HEK293 (cell line): Measurements from ENCODE around the gene IL4I1.

Experiments used
- GLI2 ChIP-seq: fragments of 450-650 bp; formaldehyde crosslinking; IDR thresholded peaks from 2 replicates; pipeline ENCODE4; 2017; ENCODE audit warnings: missing biosample characterization, missing genetic modification characterization, low read depth, borderline replicate concordance
- IKZF3 ChIP-seq: fragments of 450-650 bp; IDR thresholded peaks from 2 replicates; pipeline ENCODE4 v1.5.0; 2018; ENCODE audit warnings: missing biosample characterization, mild to moderate bottlenecking, missing genetic modification characterization, moderate library complexity
- KLF17 ChIP-seq: fragments of 450-650 bp; formaldehyde crosslinking; IDR thresholded peaks from 2 replicates; pipeline ENCODE4 v1.5.1; 2016; ENCODE audit warnings: missing biosample characterization, missing genetic modification characterization
- RBAK ChIP-seq: fragments of 450-650 bp; formaldehyde crosslinking; IDR thresholded peaks from 2 replicates; pipeline ENCODE4 v1.5.1; 2016; ENCODE audit warnings: missing biosample characterization, missing genetic modification characterization
- REPIN1 ChIP-seq: fragments of 450-650 bp; formaldehyde crosslinking; IDR thresholded peaks from 2 replicates; pipeline ENCODE4 v1.5.1; 2017; ENCODE audit warnings: missing biosample characterization, missing genetic modification characterization, low read depth
- ZBTB48 ChIP-seq: fragments of 450-650 bp; formaldehyde crosslinking; IDR thresholded peaks from 2 replicates; pipeline ENCODE4 v1.5.1; 2016; ENCODE audit warnings: missing biosample characterization, missing genetic modification characterization
- ZFHX2 ChIP-seq: fragments of 450-650 bp; formaldehyde crosslinking; conservative IDR thresholded peaks from 2 replicates; pipeline ENCODE4 v1.5.1; 2016; ENCODE audit warnings: missing biosample characterization, missing genetic modification characterization
- ZFP69B ChIP-seq: fragments of 450-650 bp; formaldehyde crosslinking; IDR thresholded peaks from 2 replicates; pipeline ENCODE4 v1.5.1; 2016; ENCODE audit warnings: missing biosample characterization, missing genetic modification characterization
- ZNF10 ChIP-seq: fragments of 450-650 bp; formaldehyde crosslinking; IDR thresholded peaks from 2 replicates; pipeline ENCODE4 v1.5.1; 2017; ENCODE audit warnings: missing biosample characterization, missing genetic modification characterization
- ZNF157 ChIP-seq: fragments of 450-650 bp; formaldehyde crosslinking; IDR thresholded peaks from 2 replicates; pipeline ENCODE4 v1.5.1; 2016; ENCODE audit warnings: missing biosample characterization, missing genetic modification characterization
- ZNF24 ChIP-seq: fragments of 450-650 bp; formaldehyde crosslinking; IDR thresholded peaks from 2 replicates; pipeline ENCODE4 v1.5.1; 2016; ENCODE audit warnings: missing biosample characterization, missing genetic modification characterization
- ZNF248 ChIP-seq: fragments of 450-650 bp; formaldehyde crosslinking; IDR thresholded peaks from 2 replicates; pipeline ENCODE4 v1.5.1; 2017; ENCODE audit warnings: missing biosample characterization, missing genetic modification characterization
- ZNF266 ChIP-seq: fragments of 450-650 bp; formaldehyde crosslinking; IDR thresholded peaks from 2 replicates; pipeline ENCODE4 v1.5.1; 2016; ENCODE audit warnings: missing biosample characterization, missing genetic modification characterization, low read depth
- ZNF274 ChIP-seq, 2 experiments: fragments of 200-500 bp in 1 of 2; fragments of 450-650 bp in 1 of 2; sonication (Bioruptor generic) in 1 of 2; formaldehyde crosslinking in 1 of 2; IDR thresholded peaks; 2 replicates each; pipeline versions ENCODE4 v1.5.1 to v1.6.1; 2014 to 2016; ENCODE audit warnings: borderline replicate concordance in 1 of 2, inconsistent platforms in 1 of 2, low read length in 1 of 2, missing biosample characterization in 1 of 2, missing genetic modification characterization in 1 of 2
- ZNF292 ChIP-seq: fragments of 450-650 bp; formaldehyde crosslinking; IDR thresholded peaks from 2 replicates; pipeline ENCODE4 v1.5.1; 2016; ENCODE audit warnings: low read depth, missing biosample characterization, missing genetic modification characterization, borderline replicate concordance
- ZNF350 ChIP-seq: fragments of 450-650 bp; formaldehyde crosslinking; IDR thresholded peaks from 2 replicates; pipeline ENCODE4 v1.5.0; 2017; ENCODE audit warnings: missing biosample characterization, mild to moderate bottlenecking, missing genetic modification characterization
- ZNF394 ChIP-seq: fragments of 450-650 bp; formaldehyde crosslinking; IDR thresholded peaks from 2 replicates; pipeline ENCODE4 v1.5.1; 2016; ENCODE audit warnings: missing biosample characterization, missing genetic modification characterization, mild to moderate bottlenecking, moderate library complexity, borderline replicate concordance
- ZNF398 ChIP-seq: fragments of 450-650 bp; formaldehyde crosslinking; IDR thresholded peaks from 2 replicates; pipeline ENCODE4 v1.5.1; 2017; ENCODE audit warnings: missing biosample characterization, missing genetic modification characterization
- ZNF416 ChIP-seq: fragments of 450-650 bp; formaldehyde crosslinking; IDR thresholded peaks from 2 replicates; pipeline ENCODE4 v1.5.1; 2016; ENCODE audit warnings: missing biosample characterization, missing genetic modification characterization
- ZNF473 ChIP-seq: fragments of 450-650 bp; formaldehyde crosslinking; IDR thresholded peaks from 2 replicates; pipeline ENCODE4 v1.5.1; 2017; ENCODE audit warnings: missing biosample characterization, missing genetic modification characterization
- ZNF48 ChIP-seq: fragments of 450-650 bp; formaldehyde crosslinking; IDR thresholded peaks from 2 replicates; pipeline ENCODE4 v1.5.1; 2016; ENCODE audit warnings: missing biosample characterization, missing genetic modification characterization
- ZNF510 ChIP-seq: fragments of 450-650 bp; formaldehyde crosslinking; IDR thresholded peaks from 2 replicates; pipeline ENCODE4 v1.5.1; 2018; ENCODE audit warnings: mild to moderate bottlenecking, missing genetic modification characterization, missing biosample characterization; ENCODE audit not compliant: insufficient replicate concordance
- ZNF600 ChIP-seq: fragments of 450-650 bp; formaldehyde crosslinking; IDR thresholded peaks from 2 replicates; pipeline ENCODE4 v1.5.1; 2016; ENCODE audit warnings: missing biosample characterization, missing genetic modification characterization
- ZNF621 ChIP-seq: fragments of 450-650 bp; formaldehyde crosslinking; IDR thresholded peaks from 2 replicates; pipeline ENCODE4 v1.5.1; 2017; ENCODE audit warnings: missing biosample characterization, missing genetic modification characterization
- ZNF624 ChIP-seq: fragments of 450-650 bp; formaldehyde crosslinking; IDR thresholded peaks from 2 replicates; pipeline ENCODE4 v1.5.1; 2017; ENCODE audit warnings: missing biosample characterization, missing genetic modification characterization
- ZNF677 ChIP-seq: fragments of 450-650 bp; IDR thresholded peaks from 2 replicates; pipeline ENCODE4 v1.5.0; 2018; ENCODE audit warnings: missing biosample characterization, mild to moderate bottlenecking, missing genetic modification characterization, moderate library complexity
- ZNF701 ChIP-seq: fragments of 450-650 bp; formaldehyde crosslinking; IDR thresholded peaks from 2 replicates; pipeline ENCODE4 v1.5.1; 2016; ENCODE audit warnings: missing biosample characterization, missing genetic modification characterization
- ZNF747 ChIP-seq: fragments of 450-650 bp; formaldehyde crosslinking; IDR thresholded peaks from 2 replicates; pipeline ENCODE4 v1.5.1; 2016; ENCODE audit warnings: missing biosample characterization, missing genetic modification characterization
- ZNF768 ChIP-seq: fragments of 450-650 bp; formaldehyde crosslinking; IDR thresholded peaks from 2 replicates; pipeline ENCODE4 v1.5.1; 2018; ENCODE audit warnings: missing biosample characterization, mild to moderate bottlenecking, missing genetic modification characterization
- ZNF776 ChIP-seq: fragments of 450-650 bp; formaldehyde crosslinking; IDR thresholded peaks from 2 replicates; pipeline ENCODE4 v1.5.0; 2017; ENCODE audit warnings: missing biosample characterization, missing genetic modification characterization, borderline replicate concordance
- ZNF843 ChIP-seq: fragments of 450-650 bp; formaldehyde crosslinking; IDR thresholded peaks from 2 replicates; pipeline ENCODE4 v1.5.1; 2016; ENCODE audit warnings: missing biosample characterization, missing genetic modification characterization
- TF ChIP-seq, protein P1 (sequence below): IDR thresholded peaks from 2 replicates; pipeline ENCODE4 v1.6.1; 2011; ENCODE audit warnings: mild to moderate bottlenecking, low read depth, low read length, borderline replicate concordance
- TF ChIP-seq, protein P2 (sequence below): fragments of 450-650 bp; formaldehyde crosslinking; optimal IDR thresholded peaks from 2 replicates; pipeline ENCODE3; 2016; ENCODE audit warnings: missing biosample characterization, mild to moderate bottlenecking, missing genetic modification characterization
- TF ChIP-seq, protein P3 (sequence below): fragments of 450-650 bp; formaldehyde crosslinking; IDR thresholded peaks from 2 replicates; pipeline ENCODE4 v1.5.1; 2016; ENCODE audit warnings: missing biosample characterization, missing genetic modification characterization

The IL4I1 gene

DNA sequence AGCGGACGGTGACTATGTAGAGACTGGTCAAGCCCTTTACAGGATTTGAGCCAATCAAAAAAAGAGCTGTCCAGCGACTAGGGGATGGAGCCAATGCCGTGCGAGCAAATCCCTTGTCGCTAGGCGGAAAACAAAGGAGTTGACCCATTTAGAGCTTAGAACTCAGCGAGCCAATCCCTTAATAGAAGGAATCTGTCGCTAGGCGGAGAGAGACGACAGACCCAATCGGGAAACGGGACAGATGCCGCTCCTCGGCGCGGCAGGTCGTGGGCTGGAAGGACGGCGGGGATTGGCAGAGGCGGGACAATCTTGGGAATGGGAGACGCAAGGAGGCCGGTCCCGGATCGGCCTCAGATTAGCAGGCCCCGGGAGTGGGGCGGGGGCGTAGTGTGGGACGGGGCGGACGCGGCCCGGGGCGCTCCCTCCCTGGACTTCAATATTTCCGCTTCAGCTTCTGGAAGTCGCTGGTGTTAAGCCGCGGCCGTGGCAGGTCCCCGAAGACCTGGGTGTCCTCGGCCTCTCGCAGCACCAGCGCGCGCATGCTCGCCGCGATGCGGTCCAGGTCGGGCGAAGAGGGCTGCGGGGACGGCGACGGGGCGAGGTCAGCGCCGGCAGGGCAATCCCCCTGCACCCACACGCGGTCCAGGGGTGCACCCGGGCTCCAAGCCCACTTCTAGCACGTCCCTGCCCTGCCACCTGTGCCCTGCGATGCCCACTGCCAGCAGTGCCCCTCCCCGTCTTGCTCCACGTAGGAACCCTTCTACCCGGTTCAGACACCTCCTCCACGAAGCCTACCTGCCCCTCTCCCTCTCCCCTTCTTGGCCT is 27.0 kb downstream of the IL4I1 start (continued):
- TF ChIP-seq ZNF843 = no peak; the same call in 1 of the 2 replicates
- no peak for TF ChIP-seq REPIN1 (tag by site-specific recombination)
- no peak for TF ChIP-seq ZFP69B
- TF ChIP-seq ZNF473 (tag by site-specific recombination) = no peak
- no peak for TF ChIP-seq ZNF747
- TF ChIP-seq ZNF10 = 0 out of 2 replicates have a peak, but pooled peaks have one; percentile 19
- TF ChIP-seq, protein P1, sequence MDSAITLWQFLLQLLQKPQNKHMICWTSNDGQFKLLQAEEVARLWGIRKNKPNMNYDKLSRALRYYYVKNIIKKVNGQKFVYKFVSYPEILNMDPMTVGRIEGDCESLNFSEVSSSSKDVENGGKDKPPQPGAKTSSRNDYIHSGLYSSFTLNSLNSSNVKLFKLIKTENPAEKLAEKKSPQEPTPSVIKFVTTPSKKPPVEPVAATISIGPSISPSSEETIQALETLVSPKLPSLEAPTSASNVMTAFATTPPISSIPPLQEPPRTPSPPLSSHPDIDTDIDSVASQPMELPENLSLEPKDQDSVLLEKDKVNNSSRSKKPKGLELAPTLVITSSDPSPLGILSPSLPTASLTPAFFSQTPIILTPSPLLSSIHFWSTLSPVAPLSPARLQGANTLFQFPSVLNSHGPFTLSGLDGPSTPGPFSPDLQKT = no peak
- TF ChIP-seq ZNF292 (tag by site-specific recombination) = no peak
- TF ChIP-seq ZFHX2 = peak; percentile 94
- no peak for TF ChIP-seq ZNF157 (tag by site-specific recombination)
- no peak for TF ChIP-seq ZNF48 (tag by site-specific recombination)
- TF ChIP-seq ZBTB48 (tag by site-specific recombination) = no peak
- TF ChIP-seq GLI2 (tag by site-specific recombination) = no peak
- TF ChIP-seq ZNF677 = no peak
- TF ChIP-seq ZNF350 (tag by site-specific recombination) = no peak
- no peak; the same call in none of the 2 replicates for TF ChIP-seq ZNF398
- no peak for TF ChIP-seq ZNF274 (IDR thresholded peaks at IDR 0.05; ENCODE audit: low read length)
- no peak for TF ChIP-seq ZNF274 (tag by site-specific recombination; IDR thresholded peaks at IDR 0.05; ENCODE audit: borderline replicate concordance)
- peak; percentile 98 for TF ChIP-seq IKZF3 (tag by site-specific recombination)
- TF ChIP-seq ZNF600 (tag by site-specific recombination) = 0 out of 2 replicates have a peak, but pooled peaks have one; percentile 51
- TF ChIP-seq ZNF266 (tag by site-specific recombination) = no peak
- TF ChIP-seq ZNF24 (tag by site-specific recombination) = 0 out of 2 replicates have a peak, but pooled peaks have one; percentile 21
- no peak for TF ChIP-seq ZNF248 (tag by site-specific recombination)
- no peak for TF ChIP-seq ZNF394 (tag by site-specific recombination)
- no peak for TF ChIP-seq ZNF768 (tag by site-specific recombination)
- no peak for TF ChIP-seq ZNF510
- no peak for TF ChIP-seq ZNF621 (tag by site-specific recombination)
- no peak for TF ChIP-seq ZNF416 (tag by site-specific recombination)
- no peak for TF ChIP-seq ZNF776 (tag by site-specific recombination)
- TF ChIP-seq, protein P2, sequence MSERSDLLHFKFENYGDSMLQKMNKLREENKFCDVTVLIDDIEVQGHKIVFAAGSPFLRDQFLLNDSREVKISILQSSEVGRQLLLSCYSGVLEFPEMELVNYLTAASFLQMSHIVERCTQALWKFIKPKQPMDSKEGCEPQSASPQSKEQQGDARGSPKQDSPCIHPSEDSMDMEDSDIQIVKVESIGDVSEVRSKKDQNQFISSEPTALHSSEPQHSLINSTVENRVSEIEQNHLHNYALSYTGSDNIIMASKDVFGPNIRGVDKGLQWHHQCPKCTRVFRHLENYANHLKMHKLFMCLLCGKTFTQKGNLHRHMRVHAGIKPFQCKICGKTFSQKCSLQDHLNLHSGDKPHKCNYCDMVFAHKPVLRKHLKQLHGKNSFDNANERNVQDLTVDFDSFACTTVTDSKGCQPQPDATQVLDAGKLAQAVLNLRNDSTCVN = peak; percentile 74
- TF ChIP-seq RBAK (tag by site-specific recombination) = no peak
- TF ChIP-seq ZNF624 (tag by site-specific recombination) = no peak
- TF ChIP-seq ZNF701 (tag by site-specific recombination) = no peak
- TF ChIP-seq KLF17 (tag by site-specific recombination) = no peak; the same call in 1 of the 2 replicates
- TF ChIP-seq, protein P3, sequence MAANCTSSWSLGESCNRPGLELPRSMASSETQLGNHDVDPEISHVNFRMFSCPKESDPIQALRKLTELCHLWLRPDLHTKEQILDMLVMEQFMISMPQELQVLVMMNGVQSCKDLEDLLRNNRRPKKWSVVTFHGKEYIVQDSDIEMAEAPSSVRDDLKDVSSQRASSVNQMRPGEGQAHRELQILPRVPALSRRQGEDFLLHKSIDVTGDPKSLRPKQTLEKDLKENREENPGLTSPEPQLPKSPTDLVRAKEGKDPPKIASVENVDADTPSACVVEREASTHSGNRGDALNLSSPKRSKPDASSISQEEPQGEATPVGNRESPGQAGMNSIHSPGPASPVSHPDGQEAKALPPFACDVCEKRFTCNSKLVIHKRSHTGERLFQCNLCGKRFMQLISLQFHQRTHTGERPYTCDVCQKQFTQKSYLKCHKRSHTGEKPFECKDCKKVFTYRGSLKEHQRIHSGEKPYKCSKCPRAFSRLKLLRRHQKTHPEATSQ = 0 out of 2 replicates have a peak, but pooled peaks have one; percentile 38
